Subcutaneous adipose tissue (tissue), 4 donors: ENCODE measurements around the gene UBALD2. TPM values are rescaled to one million over a fixed set of nuclear protein-coding genes. Genes with fewer than 3 reads are reported as not detected.

ENCODE experiments used
- total RNA-seq, 4 donors: library from RNA; depleted of rRNA; stranded (reverse); fragments of >200 nt; gene quantifications; one replicate each; pipeline ENCODE4 v1.1.0, GENCODE V29; 2016
- TF ChIP-seq, protein P1 (sequence below): fragments of 450-650 bp; IDR thresholded peaks from one replicate; pipeline ENCODE4 v1.5.1; 2016; ENCODE audit warnings: low read depth, mild to moderate bottlenecking, control low read depth, antibody characterized with exemption, moderate library complexity

UBALD2 gene
- total RNA-seq, 4 donors from 2014 or later = 12.6 to 21.9 (median 15.0) TPM

DNA sequence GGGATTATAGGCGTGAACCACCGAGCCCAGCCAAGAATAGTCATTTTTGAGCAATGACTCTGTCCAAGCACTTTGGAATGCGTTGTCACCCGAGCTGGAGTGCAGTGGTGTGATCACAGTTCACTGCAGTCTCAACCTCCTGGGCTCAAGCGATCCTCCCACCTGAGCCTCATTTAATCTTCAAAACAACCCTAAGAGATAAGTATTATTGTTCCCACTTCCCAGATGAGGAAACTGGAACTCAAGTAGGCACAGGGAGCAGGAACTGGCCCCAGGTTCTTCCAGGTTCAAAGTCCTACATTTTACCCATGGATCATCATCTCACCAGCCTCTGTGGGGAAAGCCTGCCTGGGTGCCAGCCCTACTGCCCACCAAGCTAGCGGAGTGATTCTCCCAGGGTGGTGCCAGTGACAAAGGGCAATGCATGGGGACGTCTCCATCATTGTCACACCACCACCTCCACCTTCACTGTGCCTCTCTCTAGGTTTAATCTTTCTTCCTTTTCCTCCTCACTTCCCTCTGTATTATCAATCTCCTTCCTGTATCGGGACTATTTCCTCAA is 13.6 kb upstream of the UBALD2 start:
- TF ChIP-seq, protein P1, sequence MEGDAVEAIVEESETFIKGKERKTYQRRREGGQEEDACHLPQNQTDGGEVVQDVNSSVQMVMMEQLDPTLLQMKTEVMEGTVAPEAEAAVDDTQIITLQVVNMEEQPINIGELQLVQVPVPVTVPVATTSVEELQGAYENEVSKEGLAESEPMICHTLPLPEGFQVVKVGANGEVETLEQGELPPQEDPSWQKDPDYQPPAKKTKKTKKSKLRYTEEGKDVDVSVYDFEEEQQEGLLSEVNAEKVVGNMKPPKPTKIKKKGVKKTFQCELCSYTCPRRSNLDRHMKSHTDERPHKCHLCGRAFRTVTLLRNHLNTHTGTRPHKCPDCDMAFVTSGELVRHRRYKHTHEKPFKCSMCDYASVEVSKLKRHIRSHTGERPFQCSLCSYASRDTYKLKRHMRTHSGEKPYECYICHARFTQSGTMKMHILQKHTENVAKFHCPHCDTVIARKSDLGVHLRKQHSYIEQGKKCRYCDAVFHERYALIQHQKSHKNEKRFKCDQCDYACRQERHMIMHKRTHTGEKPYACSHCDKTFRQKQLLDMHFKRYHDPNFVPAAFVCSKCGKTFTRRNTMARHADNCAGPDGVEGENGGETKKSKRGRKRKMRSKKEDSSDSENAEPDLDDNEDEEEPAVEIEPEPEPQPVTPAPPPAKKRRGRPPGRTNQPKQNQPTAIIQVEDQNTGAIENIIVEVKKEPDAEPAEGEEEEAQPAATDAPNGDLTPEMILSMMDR = no peak

DNA sequence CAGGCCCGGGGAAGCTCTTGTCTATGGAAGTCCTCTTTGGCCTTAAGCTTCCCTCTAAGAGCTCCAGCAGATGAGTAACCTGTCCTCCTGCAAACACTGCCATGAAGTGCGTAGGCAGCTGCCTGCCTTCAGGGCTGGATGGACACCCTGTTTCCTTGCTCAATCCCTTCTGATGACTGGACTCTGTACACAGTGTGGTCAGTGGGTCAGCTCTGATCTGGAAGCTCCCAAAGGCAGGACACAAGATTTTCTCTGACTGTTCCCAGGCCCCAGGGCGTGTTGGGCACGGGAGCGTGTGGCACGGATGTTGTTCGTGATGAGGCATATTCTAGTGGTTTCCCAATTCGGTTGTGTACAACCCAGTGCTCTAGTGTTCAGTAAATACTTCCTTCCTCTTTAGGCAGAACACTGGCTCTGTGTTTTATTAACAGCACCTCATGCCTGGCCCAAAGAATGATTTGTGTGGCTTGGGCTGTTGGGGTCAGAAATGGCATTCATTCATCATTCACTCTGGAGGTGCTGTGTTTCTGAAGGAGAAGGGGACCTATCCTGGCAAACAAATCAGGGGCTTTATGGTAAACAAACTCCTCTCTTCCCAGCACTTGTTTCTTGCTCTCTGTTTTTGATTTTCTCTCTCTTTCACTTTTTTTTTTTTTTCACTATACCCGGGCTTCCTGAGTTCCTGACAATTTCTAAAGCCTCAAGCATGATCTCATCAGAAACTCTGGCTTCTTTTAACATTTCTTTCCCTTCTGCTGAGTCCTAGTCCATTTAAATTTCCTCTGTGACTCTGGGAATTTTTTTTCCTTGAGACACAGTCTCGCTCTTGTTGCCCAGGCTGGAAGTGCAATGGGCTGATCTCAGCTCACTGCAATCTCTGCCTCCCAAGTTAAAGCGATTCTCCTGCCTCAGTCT is 12.9 kb upstream of the UBALD2 start:
- TF ChIP-seq, protein P1 = no peak

DNA sequence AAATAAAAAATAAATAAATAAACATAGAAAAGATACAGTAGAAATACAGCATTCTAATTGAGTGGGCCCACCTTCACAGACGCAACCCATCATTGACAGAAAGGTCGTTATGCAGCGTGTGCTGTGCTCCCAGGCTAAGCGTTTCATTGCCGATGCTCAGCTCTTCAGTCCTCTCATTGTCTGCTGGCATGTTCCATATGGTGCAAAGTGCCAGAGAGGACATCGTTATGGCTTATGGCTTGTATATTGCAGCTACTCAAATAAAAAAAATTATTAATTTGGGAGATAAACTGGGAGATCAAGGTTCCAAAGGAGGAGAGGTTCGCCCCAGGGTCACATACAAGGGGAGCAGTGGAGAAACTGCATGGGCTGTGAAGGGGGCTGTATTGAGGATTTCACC is 11.3 kb upstream of the UBALD2 start:
- TF ChIP-seq, protein P1 = no peak

DNA sequence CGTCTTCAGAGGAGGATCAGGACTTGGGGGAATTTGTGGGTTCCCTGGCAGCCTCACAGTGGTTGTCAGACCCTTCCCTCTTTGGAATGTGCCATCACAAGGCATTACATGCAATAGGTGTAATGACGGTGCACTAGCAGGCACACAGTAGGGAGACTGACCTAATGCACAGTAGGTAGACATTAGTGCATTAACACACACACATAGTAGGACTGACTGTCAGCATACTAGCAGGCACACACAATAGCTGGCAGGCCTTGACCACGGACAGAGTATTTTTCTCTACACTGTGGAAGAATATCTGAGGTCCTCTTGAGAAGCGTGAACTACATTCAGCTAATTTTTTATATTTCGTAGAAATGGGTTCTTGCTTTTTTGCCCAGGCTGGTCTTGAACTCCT is 10.9 kb upstream of the UBALD2 start:
- TF ChIP-seq, protein P1 = no peak

DNA sequence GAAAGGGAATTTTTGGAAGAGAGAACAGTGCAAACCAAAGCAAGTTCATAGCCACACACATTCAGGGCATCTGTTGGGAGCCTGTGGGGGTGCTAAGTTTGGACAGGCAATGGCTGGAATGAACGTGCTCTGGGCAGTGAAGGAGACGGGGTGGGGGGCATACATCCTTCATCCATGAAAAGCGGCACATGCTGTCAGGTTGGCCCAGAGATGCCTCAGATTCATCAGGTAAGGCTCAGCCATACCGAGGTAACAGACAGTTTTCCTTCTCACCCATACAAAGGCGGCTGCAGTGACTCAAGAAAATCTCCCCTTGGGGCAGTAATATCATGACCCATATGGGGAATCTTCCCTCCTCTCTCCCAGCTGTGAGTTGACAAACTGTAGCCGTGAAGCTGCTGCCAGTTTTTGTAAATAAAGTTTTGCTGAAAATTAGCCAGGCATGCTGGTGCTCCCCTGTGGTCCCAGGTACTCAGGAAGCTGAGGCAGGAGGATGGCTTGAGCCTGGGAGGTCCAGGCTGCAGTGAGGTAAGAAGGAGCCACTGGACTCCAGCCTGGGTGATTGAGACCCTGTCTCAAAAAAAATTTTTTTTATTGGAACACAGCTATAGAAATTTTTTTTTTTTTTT is 9.2 kb upstream of the UBALD2 start:
- TF ChIP-seq, protein P1 = no peak

DNA sequence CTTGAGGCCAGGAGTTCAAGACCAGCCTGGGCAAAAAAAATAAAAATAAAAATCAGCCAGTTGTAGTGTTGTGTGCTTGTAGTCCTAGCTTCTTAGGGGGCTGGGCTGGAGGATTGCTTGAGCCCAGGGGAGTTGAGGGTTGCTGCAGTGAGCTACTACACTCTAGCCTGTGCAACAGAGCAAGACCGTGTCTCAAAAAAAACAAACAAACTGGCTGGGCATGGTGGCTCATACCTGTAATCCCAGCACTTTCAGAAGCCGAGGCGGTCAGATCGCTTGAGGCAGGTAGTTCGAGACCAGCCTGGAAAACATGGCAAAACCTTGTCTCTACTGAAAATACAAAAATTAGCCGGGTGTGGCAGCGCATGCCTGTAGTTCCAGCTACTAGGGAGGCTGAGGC is 4.9 kb upstream of the UBALD2 start:
- TF ChIP-seq, protein P1 = no peak

DNA sequence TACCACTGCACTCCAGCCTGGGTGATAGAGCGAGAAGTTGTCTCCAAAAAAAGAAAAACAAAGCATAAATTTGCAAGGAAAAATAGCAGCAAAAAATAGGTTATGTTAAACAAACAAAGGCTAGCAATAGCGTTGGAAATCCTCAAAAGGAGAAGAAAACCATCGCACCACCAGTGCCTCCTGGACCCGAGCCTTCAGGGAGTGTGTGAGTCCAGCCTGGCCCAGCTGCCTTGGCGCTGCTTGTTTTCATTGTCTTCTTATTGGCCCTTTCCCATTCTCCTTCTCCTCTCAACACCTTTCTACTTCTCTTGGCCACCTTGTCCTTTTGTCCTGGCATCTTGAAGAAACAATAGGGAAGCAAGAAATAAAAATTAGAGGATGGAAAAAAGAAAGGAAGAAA is 4.5 kb upstream of the UBALD2 start:
- TF ChIP-seq, protein P1 = no peak
